ENCODE data around the gene JARID2. TPM values are rescaled to one million over a fixed set of nuclear protein-coding genes. Genes with fewer than 3 reads are reported as not detected.

The JARID2 gene
- total and polyA plus RNA-seq, 9 of the 15 experiments (the other 6 are each of a cell fraction or from before 2014, with no cell fraction given) = 5.0 to 29.0 (median 15.6) TPM

DNA sequence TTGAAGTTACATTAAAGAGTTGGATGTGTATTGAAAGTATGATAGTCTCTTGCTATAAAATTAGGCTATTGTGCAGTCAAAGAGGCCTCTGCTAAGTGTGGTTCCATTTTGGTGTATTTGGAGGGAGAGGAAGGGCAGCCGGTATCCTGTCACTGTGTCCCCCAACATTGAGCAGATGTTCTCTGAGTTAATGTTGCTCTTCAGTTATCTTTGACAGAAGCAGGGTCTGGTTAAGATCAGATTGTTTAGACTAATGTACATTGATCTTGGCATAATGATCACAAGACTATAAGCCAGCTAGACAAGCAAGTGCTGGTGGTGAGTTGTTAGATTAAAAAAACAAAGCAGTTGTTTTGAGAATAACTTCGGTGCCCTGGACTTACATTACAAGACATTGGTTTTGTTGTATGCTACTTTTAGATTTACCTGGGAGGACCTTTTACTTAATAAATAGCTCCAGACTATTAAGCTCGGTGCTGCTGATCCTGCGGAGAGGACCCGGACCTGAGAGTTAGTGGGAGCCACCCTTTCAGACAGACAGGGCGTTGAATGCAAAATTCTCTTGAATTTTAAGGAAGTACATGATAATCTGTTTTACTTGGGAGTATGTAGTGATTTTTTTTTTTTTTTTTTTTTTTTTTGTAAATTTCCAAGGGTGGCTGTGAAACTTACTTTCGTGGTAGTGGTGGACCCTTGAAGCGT, 97.8 kb downstream of the JARID2 start:
- Histone ChIP-seq H3K27ac (ENCODE audit: extremely low read depth, low read depth, low read length) (peak overlapping the region; percentile 26; the same call in 1 of the 3 replicates), H3K4me3 (no peak overlapping the region), H2AFZ (ENCODE audit: low read depth, low read length) (no peak overlapping the region), H3K79me2 (ENCODE audit: control insufficient read depth, insufficient read depth, low read length) (peaks cover 91% of the 10 kb centered on the region), H4K20me1 (replicated peaks; ENCODE audit: control insufficient read depth, insufficient read depth, low read length) (peaks cover 27% of the 10 kb centered on the region), H3K4me1 (replicated peaks in 1 of 2; ENCODE audit: control insufficient read depth in 2 of 2, insufficient read depth in 2 of 2, low read length in 2 of 2) (peaks cover 14 to 44% of the 10 kb centered on the region in 2 experiments), H3K9me1 (ENCODE audit: control insufficient read depth, insufficient read depth, low read length) (peaks cover 12% of the 10 kb centered on the region), H3K27me3 (ENCODE audit: control insufficient read depth in 2 of 2, insufficient read depth in 2 of 2, low read length in 2 of 2) (no peaks in the 10 kb centered on the region), H3K9ac (ENCODE audit: insufficient read depth in 1 of 2, low read depth in 2 of 2, low read length in 2 of 2) (peak overlapping the region; percentile 29 to 40; a peak in 1 of 4 replicates), H3K36me3 (ENCODE audit: control insufficient read depth, insufficient read depth, low read length) (no peaks in the 10 kb centered on the region; the same call in 2 of the 3 replicates), H3K9me3 (replicated peaks; ENCODE audit: control insufficient read depth, insufficient read depth, low read depth, low read length) (no peaks in the 10 kb centered on the region), H3K4me2 (ENCODE audit: insufficient read depth, low read length) (peak overlapping the region; percentile 66)
- CTCF ChIA-PET (ENCODE audit: low intra/inter-chr PET ratio) = no interaction called here
- FAIRE-seq (peak; percentile 60), ATAC-seq (peak; percentile 70), DNase-seq (ENCODE audit: extremely low read depth in 1 of 4, low spot score in 3 of 4) (peak in 1 of 4 experiments; percentile 57)
- in situ Hi-C loops (cut with MboI) = no loop called here
- WGBS (ENCODE audit: insufficient coverage, low coverage, missing lambda C conversion rate) = 25% methylated on average over 8 of the region's 8 CpGs
- intact Hi-C loops (cut with micrococcal nuclease) = loop anchor here (5.0 kb wide), 1 partner anchor 34 kb away; no protein-coding TSS in a partner anchor
- BruUV-seq (replicated peaks) = no TSS peak
- POLR2A ChIA-PET = interaction anchor here (0.8 to 1.4 kb wide), 2 partner anchors 12 to 95 kb away, joined by 3 to 4 read pairs; no protein-coding TSS in a partner anchor
- TF ChIP-seq ARID1B (IDR thresholded peaks at IDR 0.05) = peak; percentile 62
- TF ChIP-seq STAT5A (IDR thresholded peaks at IDR 0.05; ENCODE audit: borderline replicate concordance, low read length) = peak; percentile 46; the same call in 1 of the 2 replicates
- no peak for TF ChIP-seq ZNF174 (CRISPR knock-in tag; IDR thresholded peaks at IDR 0.05)
- peak; percentile 70 for TF ChIP-seq NCOR1 (IDR thresholded peaks at IDR 0.05)
- TF ChIP-seq, protein P1, sequence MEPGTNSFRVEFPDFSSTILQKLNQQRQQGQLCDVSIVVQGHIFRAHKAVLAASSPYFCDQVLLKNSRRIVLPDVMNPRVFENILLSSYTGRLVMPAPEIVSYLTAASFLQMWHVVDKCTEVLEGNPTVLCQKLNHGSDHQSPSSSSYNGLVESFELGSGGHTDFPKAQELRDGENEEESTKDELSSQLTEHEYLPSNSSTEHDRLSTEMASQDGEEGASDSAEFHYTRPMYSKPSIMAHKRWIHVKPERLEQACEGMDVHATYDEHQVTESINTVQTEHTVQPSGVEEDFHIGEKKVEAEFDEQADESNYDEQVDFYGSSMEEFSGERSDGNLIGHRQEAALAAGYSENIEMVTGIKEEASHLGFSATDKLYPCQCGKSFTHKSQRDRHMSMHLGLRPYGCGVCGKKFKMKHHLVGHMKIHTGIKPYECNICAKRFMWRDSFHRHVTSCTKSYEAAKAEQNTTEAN (CRISPR knock-in tag; IDR thresholded peaks at IDR 0.05) = no peak
- no peak for TF ChIP-seq PTTG1 (tag; IDR thresholded peaks at IDR 0.05; ENCODE audit: low read depth)
- TF ChIP-seq HMG20B (CRISPR knock-in tag; IDR thresholded peaks at IDR 0.05) = no peak
- no peak for TF ChIP-seq TAF1 (IDR thresholded peaks at IDR 0.05; ENCODE audit: control insufficient read depth, extremely low read depth, insufficient read depth, low read length, severe bottlenecking)
- TF ChIP-seq TRIM24 (IDR thresholded peaks at IDR 0.05) = peak in 1 of 2 experiments; percentile 20; a peak in 1 of 4 replicates
- TF ChIP-seq DLX4 (CRISPR knock-in tag; IDR thresholded peaks at IDR 0.05) = no peak
- peak; percentile 58 for TF ChIP-seq TCF3 (CRISPR knock-in tag; IDR thresholded peaks at IDR 0.05)
- TF ChIP-seq CBFA2T2 (conservative IDR thresholded peaks at IDR 0.05) = peak; percentile 81
- no peak for TF ChIP-seq MTA1 (IDR thresholded peaks at IDR 0.05; ENCODE audit: borderline replicate concordance)
- TF ChIP-seq, protein P2, sequence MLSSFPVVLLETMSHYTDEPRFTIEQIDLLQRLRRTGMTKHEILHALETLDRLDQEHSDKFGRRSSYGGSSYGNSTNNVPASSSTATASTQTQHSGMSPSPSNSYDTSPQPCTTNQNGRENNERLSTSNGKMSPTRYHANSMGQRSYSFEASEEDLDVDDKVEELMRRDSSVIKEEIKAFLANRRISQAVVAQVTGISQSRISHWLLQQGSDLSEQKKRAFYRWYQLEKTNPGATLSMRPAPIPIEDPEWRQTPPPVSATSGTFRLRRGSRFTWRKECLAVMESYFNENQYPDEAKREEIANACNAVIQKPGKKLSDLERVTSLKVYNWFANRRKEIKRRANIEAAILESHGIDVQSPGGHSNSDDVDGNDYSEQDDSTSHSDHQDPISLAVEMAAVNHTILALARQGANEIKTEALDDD (IDR thresholded peaks at IDR 0.05) = peak; percentile 84
- TF ChIP-seq MEIS2 (IDR thresholded peaks at IDR 0.05; ENCODE audit: partially characterized antibody) = peak; percentile 58
- no peak for TF ChIP-seq ZNF165 (CRISPR knock-in tag; IDR thresholded peaks at IDR 0.05; ENCODE audit: borderline replicate concordance)
- peak; percentile 13 for TF ChIP-seq RBBP5 (IDR thresholded peaks at IDR 0.05; ENCODE audit: borderline replicate concordance, insufficient read depth, low read length, poor library complexity, severe bottlenecking)
- TF ChIP-seq TEAD4 (IDR thresholded peaks at IDR 0.05; ENCODE audit: low read length) = peak; percentile 77
- TF ChIP-seq TEAD4 (CRISPR knock-in tag; IDR thresholded peaks at IDR 0.05; ENCODE audit: borderline replicate concordance) = no peak
- TF ChIP-seq RBM14 (IDR thresholded peaks at IDR 0.05; ENCODE audit: borderline replicate concordance, insufficient read depth, low read depth, low read length) = no peak
- TF ChIP-seq FIP1L1 (IDR thresholded peaks at IDR 0.05; ENCODE audit: low read depth, low read length, poor library complexity, severe bottlenecking) = no peak

Data from K562 (cell line).